ENCODE results near the gene PCNX2. TPM values are rescaled to one million over a fixed set of nuclear protein-coding genes. Genes with fewer than 3 reads are reported as not detected.

The PCNX2 gene
- total and polyA plus RNA-seq, 11 donors: 0.27 to 5.3 (median 1.9) TPM

DNA sequence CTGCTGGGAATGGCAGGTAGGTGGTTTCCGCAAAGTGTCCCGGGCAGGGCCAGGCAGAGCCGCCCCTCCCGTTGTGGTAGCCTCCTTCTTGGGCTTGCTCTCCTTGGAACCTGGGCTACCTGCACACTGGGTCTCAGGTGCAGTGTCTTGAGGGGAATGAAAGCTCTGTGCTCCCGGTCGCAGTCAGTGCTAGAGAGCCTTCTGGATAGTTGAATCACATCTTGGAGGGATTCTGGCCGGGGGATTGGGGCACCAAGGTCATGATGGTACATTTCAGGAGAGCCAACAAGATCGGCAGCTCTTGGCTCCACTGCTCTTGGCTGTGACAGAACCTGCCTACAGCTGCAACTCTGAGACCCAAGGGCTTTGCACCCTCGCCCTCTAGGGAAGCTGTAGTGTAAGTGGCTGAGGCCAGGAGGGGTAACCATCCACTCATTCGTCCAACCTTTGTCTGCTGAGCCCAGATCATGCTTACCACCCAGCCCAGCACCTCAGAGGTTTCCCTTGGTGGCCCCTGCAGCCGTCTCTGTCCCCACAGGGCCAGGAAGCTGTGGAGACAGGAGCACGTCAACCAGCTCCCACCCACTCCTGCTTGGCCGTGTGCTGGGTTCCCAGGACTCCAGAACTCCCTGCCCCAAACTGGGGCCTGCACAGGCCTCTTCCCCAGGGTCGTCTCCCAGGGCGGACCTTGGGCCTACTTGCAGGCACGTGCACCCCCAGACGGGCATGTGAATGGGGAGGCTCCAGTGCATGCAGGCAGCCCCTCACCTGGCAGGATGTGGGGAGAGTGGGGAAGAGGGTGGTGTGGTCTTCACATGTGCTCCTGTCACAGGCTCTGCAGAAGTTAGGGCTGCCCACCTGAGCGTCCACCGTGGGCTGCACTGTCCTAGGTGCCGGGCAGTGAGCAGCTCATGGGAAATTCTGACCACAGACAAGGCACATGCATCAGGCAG is 305.1 kb downstream of the PCNX2 start:
- no peak overlapping the region for H3K27ac ChIP-seq
- intact Hi-C loops (cut with DNase I): no loop called here
- peaks cover 0 to 10% (median 0%) of the 10 kb centered on the region in 12 donors for H3K9me3 ChIP-seq
- peaks cover 0 to 14% (median 0%) of the 10 kb centered on the region in 12 donors for H3K4me1 ChIP-seq
- DNase-seq: no peak
- 88 to 95% (median 91%) methylated on average over 12 to 20 of the region's 20 CpGs for WGBS, 4 donors
- TF ChIP-seq POLR2A (IDR thresholded peaks at IDR 0.05): no peak
- TF ChIP-seq CTCF (IDR thresholded peaks at IDR 0.05): no peak
- no peaks in the 10 kb centered on the region for H3K36me3 ChIP-seq
- no peak for ATAC-seq
- H3K4me3 ChIP-seq: no peak overlapping the region
- no peaks in the 10 kb centered on the region for H3K27me3 ChIP-seq

DNA sequence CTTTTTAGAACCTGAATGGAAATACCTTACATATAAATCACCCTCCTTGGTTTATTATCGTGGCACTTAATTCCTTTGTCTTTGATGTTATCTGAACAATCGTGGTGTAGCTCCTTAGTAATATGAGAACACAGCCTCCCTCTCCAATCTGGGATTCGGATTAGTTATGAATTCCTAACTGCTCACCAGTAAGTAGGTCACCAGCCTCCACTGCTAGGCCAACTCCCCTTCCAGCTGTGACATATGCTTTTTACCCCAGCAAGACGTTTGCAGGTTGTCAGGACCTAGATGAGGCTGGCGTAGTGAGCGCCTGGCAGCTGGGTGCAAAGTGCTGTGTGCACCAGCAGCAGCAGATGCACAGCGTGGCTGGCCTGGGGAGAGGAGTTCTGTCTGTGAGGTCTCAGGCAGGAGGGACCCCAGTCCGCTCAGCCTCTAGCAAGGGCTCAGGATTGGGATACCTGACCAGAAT is 306.9 kb downstream of the PCNX2 start:
- no peaks in the 10 kb centered on the region for H3K27me3 ChIP-seq
- TF ChIP-seq POLR2A (IDR thresholded peaks at IDR 0.05): no peak
- TF ChIP-seq CTCF (IDR thresholded peaks at IDR 0.05): no peak
- no peaks in the 10 kb centered on the region for H3K36me3 ChIP-seq
- H3K4me3 ChIP-seq: no peak overlapping the region
- DNase-seq: no peak
- H3K27ac ChIP-seq: no peak overlapping the region
- peaks cover 0 to 3% (median 0%) of the 10 kb centered on the region in 12 donors for H3K9me3 ChIP-seq
- H3K4me1 ChIP-seq: peaks cover 0 to 14% (median 0%) of the 10 kb centered on the region in 12 donors
- ATAC-seq: no peak
- intact Hi-C loops (cut with DNase I): no loop called here
- WGBS, 4 donors: 70 to 78% (median 73%) methylated on average over 8 of the region's 8 CpGs

- DNase-seq: no peak
- Histone ChIP-seq H3K9me3 (no peaks in the 10 kb centered on the region), H3K27me3 (no peaks in the 10 kb centered on the region), H3K4me1 (peaks cover 0 to 14% (median 0%) of the 10 kb centered on the region in 12 donors), H3K36me3 (no peaks in the 10 kb centered on the region), H3K4me3 (no peak overlapping the region), H3K27ac (no peak overlapping the region)
- intact Hi-C loops (cut with DNase I): no loop called here
- ATAC-seq: no peak
- no peak for TF ChIP-seq CTCF (IDR thresholded peaks at IDR 0.05)
- TF ChIP-seq POLR2A (IDR thresholded peaks at IDR 0.05): no peak
- WGBS, 4 donors: 87 to 94% (median 90%) methylated on average over 7 to 13 of the region's 13 CpGs
These were observed 307.8 kb downstream of the PCNX2 start for GRCh38 chr1:232987774-232988140.

- Histone ChIP-seq H3K4me1 (peaks cover 0 to 12% (median 0%) of the 10 kb centered on the region in 12 donors), H3K9me3 (no peaks in the 10 kb centered on the region), H3K4me3 (no peak overlapping the region), H3K27ac (no peak overlapping the region), H3K36me3 (no peaks in the 10 kb centered on the region), H3K27me3 (no peaks in the 10 kb centered on the region)
- ATAC-seq (no peak), DNase-seq (no peak)
- TF ChIP-seq POLR2A (IDR thresholded peaks at IDR 0.05): no peak
- no peak for TF ChIP-seq CTCF (IDR thresholded peaks at IDR 0.05)
- whole genome bisulfite sequencing, 4 donors: 92 to 98% (median 96%) methylated on average over 10 to 11 of the region's 11 CpGs
- intact Hi-C loops (cut with DNase I): no loop called here
These were observed 308.3 kb downstream of the PCNX2 start for GRCh38 chr1:232987046-232987773.

Data from heart left ventricle (tissue), 16 donors.